Measurements from ENCODE around the gene GPN3.
A peak's percentile ranks its signal among the peaks of the same experiment; 100 is the strongest.
"Not testable (repeated sequence)": the region's sequence is repeated elsewhere in the genome, so short reads cannot be mapped to it uniquely, and the experiment has no call there.

Gene GPN3

DNA sequence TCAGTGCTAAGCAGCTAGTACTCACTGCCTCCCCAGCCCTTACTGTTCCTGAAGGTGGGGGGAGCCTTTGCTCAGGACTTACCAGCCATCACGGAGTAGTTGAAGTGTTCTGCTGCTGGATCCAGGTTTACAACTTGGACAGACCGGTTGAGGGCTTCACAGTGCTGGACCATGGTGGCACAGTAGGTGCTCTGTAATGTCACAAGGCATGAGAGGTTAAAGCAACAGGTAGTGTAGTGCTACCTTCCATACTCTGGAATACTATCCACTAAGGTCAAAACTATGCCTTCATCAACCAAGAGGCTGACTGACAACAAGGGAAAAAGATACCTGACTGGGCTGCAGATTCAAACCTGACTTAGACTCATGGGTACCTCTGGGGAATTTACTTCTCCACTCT lies 3.0 kb downstream of the GPN3 start:
- TF ChIP-seq, protein P1, sequence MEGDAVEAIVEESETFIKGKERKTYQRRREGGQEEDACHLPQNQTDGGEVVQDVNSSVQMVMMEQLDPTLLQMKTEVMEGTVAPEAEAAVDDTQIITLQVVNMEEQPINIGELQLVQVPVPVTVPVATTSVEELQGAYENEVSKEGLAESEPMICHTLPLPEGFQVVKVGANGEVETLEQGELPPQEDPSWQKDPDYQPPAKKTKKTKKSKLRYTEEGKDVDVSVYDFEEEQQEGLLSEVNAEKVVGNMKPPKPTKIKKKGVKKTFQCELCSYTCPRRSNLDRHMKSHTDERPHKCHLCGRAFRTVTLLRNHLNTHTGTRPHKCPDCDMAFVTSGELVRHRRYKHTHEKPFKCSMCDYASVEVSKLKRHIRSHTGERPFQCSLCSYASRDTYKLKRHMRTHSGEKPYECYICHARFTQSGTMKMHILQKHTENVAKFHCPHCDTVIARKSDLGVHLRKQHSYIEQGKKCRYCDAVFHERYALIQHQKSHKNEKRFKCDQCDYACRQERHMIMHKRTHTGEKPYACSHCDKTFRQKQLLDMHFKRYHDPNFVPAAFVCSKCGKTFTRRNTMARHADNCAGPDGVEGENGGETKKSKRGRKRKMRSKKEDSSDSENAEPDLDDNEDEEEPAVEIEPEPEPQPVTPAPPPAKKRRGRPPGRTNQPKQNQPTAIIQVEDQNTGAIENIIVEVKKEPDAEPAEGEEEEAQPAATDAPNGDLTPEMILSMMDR (IDR thresholded peaks at IDR 0.05; ENCODE audit: extremely low read depth, missing control alignments) = no peak
- no peak for DNase-seq (ENCODE audit: low spot score)

DNA sequence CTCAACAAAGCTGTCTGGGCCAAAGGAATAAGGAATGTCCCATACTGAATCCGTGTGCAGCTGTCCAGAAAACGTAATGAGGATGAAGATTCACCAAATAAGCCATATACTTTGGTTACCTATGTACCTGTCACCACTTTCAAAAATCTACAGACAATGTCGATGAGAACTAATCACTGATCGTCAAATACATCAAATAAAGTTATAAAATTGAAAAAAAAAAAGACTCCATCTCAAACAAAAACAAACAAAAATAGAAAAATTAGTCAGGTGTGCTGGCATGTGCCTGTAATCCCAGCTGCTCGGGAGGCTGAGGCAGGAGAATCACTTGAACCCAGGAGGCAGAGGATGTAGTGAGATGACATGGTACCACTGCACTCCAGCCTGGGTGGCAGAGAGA lies 6.9 kb downstream of the GPN3 start:
- not testable (repeated sequence) for DNase-seq (ENCODE audit: low spot score)

DNA sequence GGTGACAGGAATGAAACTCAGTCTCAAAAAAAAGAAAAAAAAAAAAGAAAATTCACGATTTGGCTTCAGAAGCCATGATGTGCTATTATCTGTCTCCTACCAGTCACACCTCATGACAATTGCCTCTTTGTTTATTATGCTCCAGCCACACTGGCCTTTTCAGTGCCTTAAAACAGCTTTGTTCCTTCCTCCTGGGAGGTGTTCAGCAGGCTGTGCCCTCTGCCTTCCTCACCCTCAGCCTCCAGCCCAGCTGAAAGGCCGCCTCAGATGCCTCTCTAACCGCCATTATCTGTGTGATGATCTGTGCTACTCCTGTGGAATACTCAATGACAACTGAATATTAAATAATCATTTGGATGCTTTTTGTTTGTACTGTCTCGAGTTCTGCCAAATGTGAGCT lies 9.3 kb downstream of the GPN3 start:
- no peak for DNase-seq (ENCODE audit: low spot score)
- TF ChIP-seq, protein P1 (IDR thresholded peaks at IDR 0.05; ENCODE audit: extremely low read depth, missing control alignments) = no peak

DNA sequence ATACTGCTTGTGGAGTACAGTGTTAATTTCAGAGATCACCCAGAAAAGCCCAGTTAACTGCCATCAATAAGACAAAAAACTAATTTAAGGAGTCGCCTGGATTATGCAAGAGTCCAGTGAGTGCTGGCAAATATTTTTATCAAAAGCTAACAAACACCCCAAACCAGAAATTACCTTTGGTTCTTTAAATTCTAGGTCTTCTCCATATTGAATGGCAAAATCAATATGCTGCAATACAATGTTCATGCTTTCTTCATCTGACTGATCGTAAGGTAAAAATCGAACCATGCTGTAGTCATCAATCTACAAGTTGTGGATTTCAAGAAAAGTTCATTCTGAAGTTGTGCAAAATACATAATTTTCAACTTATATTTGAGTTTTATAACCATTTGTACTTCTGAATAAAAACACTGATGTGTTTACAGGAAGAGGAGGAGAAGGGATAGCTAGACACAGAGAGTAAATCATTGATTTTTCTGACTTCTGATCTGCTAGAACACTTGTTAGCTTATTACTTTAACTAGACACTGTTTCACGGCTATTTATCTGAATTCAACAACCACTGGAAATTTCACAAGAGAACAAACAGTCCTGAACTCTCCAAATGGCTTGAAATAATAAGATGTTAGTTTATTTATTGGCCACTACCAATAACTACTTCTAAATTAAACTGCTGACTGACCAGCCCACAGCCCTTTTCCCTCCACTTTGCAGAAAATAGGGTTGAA lies 14.3 kb downstream of the GPN3 start:
- TF ChIP-seq, protein P1 (IDR thresholded peaks at IDR 0.05; ENCODE audit: extremely low read depth, missing control alignments) = no peak
- DNase-seq (ENCODE audit: low spot score) = no peak

DNA sequence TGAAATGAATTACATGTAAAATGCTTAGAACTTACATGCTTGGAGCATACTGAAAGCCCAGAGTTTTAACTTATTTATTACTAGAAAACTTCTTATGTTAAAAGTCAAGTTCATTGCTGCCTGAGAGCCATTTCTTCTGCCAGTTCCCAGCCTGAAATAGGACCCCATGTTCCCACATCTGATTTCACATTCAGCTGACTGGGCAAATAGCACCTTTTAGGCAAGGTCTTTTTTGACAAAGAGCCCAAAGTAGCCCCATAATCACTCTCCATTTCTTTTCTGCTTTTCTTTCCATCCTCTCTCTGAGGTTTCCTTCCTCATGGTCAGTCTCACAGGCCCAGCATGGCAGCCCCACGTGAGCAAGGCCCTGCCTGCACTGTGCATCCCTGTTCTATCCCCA lies 16.8 kb downstream of the GPN3 start:
- TF ChIP-seq, protein P1 (IDR thresholded peaks at IDR 0.05; ENCODE audit: extremely low read depth, missing control alignments) = no peak

DNA sequence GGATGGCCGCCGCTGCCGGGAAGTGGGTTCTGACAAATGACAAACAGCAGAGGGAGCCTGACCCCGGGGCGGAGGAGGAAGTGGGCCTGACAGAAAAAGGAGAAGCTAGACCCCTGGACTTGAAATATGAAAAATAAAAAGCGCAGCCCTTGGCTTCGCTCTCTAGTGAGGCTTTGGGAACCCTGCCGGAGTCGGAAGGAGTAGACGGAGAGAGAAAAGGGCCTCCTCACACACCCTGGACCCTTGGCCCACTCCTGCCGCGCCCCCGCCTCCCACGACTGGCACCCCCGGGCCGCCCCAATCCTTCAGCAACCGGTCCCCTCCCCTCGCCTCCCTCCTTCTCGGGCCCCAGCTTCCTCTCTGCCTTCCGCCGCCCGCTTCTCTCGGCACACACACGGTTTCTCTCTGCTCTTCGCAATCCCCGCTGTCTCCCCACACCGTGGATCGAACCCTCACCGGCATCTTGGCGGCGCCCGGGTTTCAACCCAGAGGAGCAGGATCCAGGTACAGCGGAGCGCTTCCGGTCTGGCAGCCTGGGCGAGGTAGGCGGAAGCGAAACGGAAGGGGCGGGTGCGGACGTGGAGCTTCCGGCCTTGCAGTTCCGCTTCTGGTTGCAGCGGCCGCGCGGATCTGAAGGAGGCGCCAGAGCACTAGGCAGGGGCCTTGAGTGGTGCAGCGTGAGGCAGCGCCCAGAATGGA lies 18.1 kb downstream of the GPN3 start, which contains the start of gene ARPC3:
TSS of gene ARPC3 (minus strand) at position 539 of the 699 bp plus-strand sequence. CDS start at position 462, 77 bp downstream.
- TF ChIP-seq, protein P1 (IDR thresholded peaks at IDR 0.05; ENCODE audit: extremely low read depth, missing control alignments) = peak; percentile 99
- peak; percentile 86 for DNase-seq (ENCODE audit: low spot score)

More for the DNA sequence above, 16.8 kb downstream of the GPN3 start:
- no peak for DNase-seq (ENCODE audit: low spot score)

DNA sequence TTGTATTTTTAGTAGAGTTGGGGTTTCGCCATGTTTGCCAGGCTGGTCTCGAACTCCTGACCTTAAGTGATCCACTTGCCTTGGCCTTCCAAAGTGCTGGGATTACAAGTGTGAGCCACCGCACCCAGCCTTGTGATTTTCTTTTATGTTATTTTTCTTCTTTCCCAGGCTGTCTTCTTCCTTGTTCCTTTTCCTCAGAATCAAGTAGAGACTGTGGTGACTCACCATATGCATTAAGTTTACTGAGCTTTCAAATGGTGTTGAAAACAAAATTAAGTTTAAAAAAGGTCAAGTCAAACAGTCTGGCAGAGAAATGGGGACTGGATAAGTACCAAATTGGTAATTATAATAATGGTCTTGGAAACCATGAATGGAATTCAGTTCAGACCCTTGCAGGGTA lies 23.6 kb downstream of the GPN3 start:
- TF ChIP-seq, protein P1 (IDR thresholded peaks at IDR 0.05; ENCODE audit: extremely low read depth, missing control alignments) = no peak
- no peak for DNase-seq (ENCODE audit: low spot score)
